Tibial nerve (tissue), 4 donors: ENCODE results near the gene SUGCT. TPM values are rescaled to one million over a fixed set of nuclear protein-coding genes. Genes with fewer than 3 reads are reported as not detected.

ENCODE experiments used
- DNase-seq, 2 donors: peaks; one replicate each; pipeline ENCODE4 v3.0.0-alpha.2; 2019; ENCODE audit warnings: low spot score in 2 of 2
- H3K27ac ChIP-seq, 4 donors: fragments of 200-600 bp; sonication (generic) in 3 of 4; one replicate each; pipeline ENCODE4 v1.5.1; 2017 to 2019; ENCODE audit warnings: mild to moderate bottlenecking in 1 of 4
- H3K27me3 ChIP-seq, 2 donors: fragments of 200-600 bp; sonication (generic) in 1 of 2; one replicate each; pipeline versions ENCODE4 v1.5.1 to v1.6.0; 2017 to 2019
- H3K36me3 ChIP-seq, 3 donors: fragments of 200-600 bp; sonication (generic); one replicate each; pipeline ENCODE4 v1.5.1; 2018 to 2019
- H3K4me1 ChIP-seq, 4 donors: fragments of 200-600 bp; sonication (generic) in 3 of 4; one replicate each; pipeline ENCODE4 v1.5.1; 2017 to 2019
- H3K4me3 ChIP-seq, 4 donors: fragments of 200-600 bp; sonication (generic) in 3 of 4; one replicate each; pipeline ENCODE4 v1.5.1; 2017 to 2019; ENCODE audit warnings: mild to moderate bottlenecking in 1 of 4, moderate library complexity in 1 of 4
- H3K9me3 ChIP-seq, 4 donors: fragments of 200-600 bp; sonication (generic) in 3 of 4; one replicate each; pipeline ENCODE4 v1.5.1; 2017 to 2019
- CTCF ChIP-seq, 5 experiments: fragments of 200-600 bp in 3 of 5; fragments of 450-650 bp in 2 of 5; sonication (generic) in 3 of 5; IDR thresholded peaks; one replicate each; pipeline ENCODE4 v1.5.1; 2016 to 2019; ENCODE audit warnings: antibody characterized with exemption in 5 of 5, mild to moderate bottlenecking in 3 of 5, moderate library complexity in 2 of 5
- EP300 ChIP-seq, 2 donors: sonication (generic); formaldehyde crosslinking; IDR thresholded peaks; one replicate each; pipeline ENCODE4 v1.6.1; 2017; ENCODE audit warnings: antibody characterized with exemption in 2 of 2, mild to moderate bottlenecking in 1 of 2
- POLR2A ChIP-seq, 2 donors: fragments of 450-650 bp; IDR thresholded peaks; one replicate each; pipeline ENCODE4 v1.6.1; 2017; ENCODE audit warnings: antibody characterized with exemption in 2 of 2, mild to moderate bottlenecking in 2 of 2, moderate library complexity in 2 of 2
- WGBS, 2 donors: methylation state at CpG; one replicate each; pipeline ENCODE4 v1.1.5; 2018; 5-methylcytosine and 5-hydroxymethylcytosine counted together
- total RNA-seq, 4 donors: library from RNA; depleted of rRNA; stranded (reverse); fragments of >200 nt; gene quantifications; one replicate each; pipeline ENCODE4 v1.1.0, GENCODE V29; 2016

Gene SUGCT
- total RNA-seq, 4 donors from 2014 or later: 2.7 to 20.8 (median 6.2) TPM

GRCh38 chr7:40471891-40472290, 337.1 kb downstream of the SUGCT start:
- DNase-seq: no peak
- no peaks in the 10 kb centered on the region for H3K4me1 ChIP-seq
- no peaks in the 10 kb centered on the region for H3K9me3 ChIP-seq
- no peak overlapping the region for H3K27ac ChIP-seq
- H3K4me3 ChIP-seq: no peak overlapping the region
- no peaks in the 10 kb centered on the region for H3K27me3 ChIP-seq
- no peak for TF ChIP-seq POLR2A (IDR thresholded peaks at IDR 0.05)
- no peak for TF ChIP-seq EP300 (IDR thresholded peaks at IDR 0.05)
- TF ChIP-seq CTCF (IDR thresholded peaks at IDR 0.05): no peak
- no peaks in the 10 kb centered on the region for H3K36me3 ChIP-seq
- 90% methylated on average over 4 of the region's 4 CpGs for WGBS, 2 donors

- no peaks in the 10 kb centered on the region for H3K27me3 ChIP-seq
- H3K9me3 ChIP-seq: no peaks in the 10 kb centered on the region
- no peaks in the 10 kb centered on the region for H3K36me3 ChIP-seq
- 80 to 87% methylated on average over 8 of the region's 8 CpGs for WGBS, 2 donors
- no peak for TF ChIP-seq CTCF (IDR thresholded peaks at IDR 0.05)
- TF ChIP-seq EP300 (IDR thresholded peaks at IDR 0.05): no peak
- no peak for TF ChIP-seq POLR2A (IDR thresholded peaks at IDR 0.05)
- H3K4me1 ChIP-seq: no peaks in the 10 kb centered on the region
- no peak overlapping the region for H3K27ac ChIP-seq
- H3K4me3 ChIP-seq: no peak overlapping the region
- DNase-seq: no peak
These were observed 340.2 kb downstream of the SUGCT start for GRCh38 chr7:40474790-40475680.

GRCh38 chr7:40475681-40475982, 340.8 kb downstream of the SUGCT start:
- DNase-seq: no peak
- TF ChIP-seq EP300 (IDR thresholded peaks at IDR 0.05): no peak
- no peak for TF ChIP-seq CTCF (IDR thresholded peaks at IDR 0.05)
- TF ChIP-seq POLR2A (IDR thresholded peaks at IDR 0.05): no peak
- 74 to 81% methylated on average over 1 of the region's 1 CpG for WGBS, 2 donors
- no peaks in the 10 kb centered on the region for H3K4me1 ChIP-seq
- H3K27me3 ChIP-seq: no peaks in the 10 kb centered on the region
- no peaks in the 10 kb centered on the region for H3K9me3 ChIP-seq
- H3K27ac ChIP-seq: no peak overlapping the region
- H3K4me3 ChIP-seq: no peak overlapping the region
- H3K36me3 ChIP-seq: no peaks in the 10 kb centered on the region

GRCh38 chr7:40477094-40477493, 342.3 kb downstream of the SUGCT start:
- H3K36me3 ChIP-seq: no peaks in the 10 kb centered on the region
- H3K4me1 ChIP-seq: no peaks in the 10 kb centered on the region
- no peak overlapping the region for H3K27ac ChIP-seq
- no peak overlapping the region for H3K4me3 ChIP-seq
- DNase-seq: no peak
- TF ChIP-seq CTCF (IDR thresholded peaks at IDR 0.05) (no peak), EP300 (IDR thresholded peaks at IDR 0.05) (no peak), POLR2A (IDR thresholded peaks at IDR 0.05) (no peak)
- no peaks in the 10 kb centered on the region for H3K27me3 ChIP-seq
- H3K9me3 ChIP-seq: no peaks in the 10 kb centered on the region
- 92 to 94% methylated on average over 2 of the region's 2 CpGs for WGBS, 2 donors

GRCh38 chr7:40482845-40483244, 348.0 kb downstream of the SUGCT start:
- 45 to 58% methylated on average over 3 of the region's 3 CpGs for WGBS, 2 donors
- DNase-seq: no peak
- H3K9me3 ChIP-seq: no peaks in the 10 kb centered on the region
- H3K27ac ChIP-seq: no peak overlapping the region
- H3K36me3 ChIP-seq: no peaks in the 10 kb centered on the region
- no peak overlapping the region for H3K4me3 ChIP-seq
- no peaks in the 10 kb centered on the region for H3K27me3 ChIP-seq
- TF ChIP-seq CTCF (IDR thresholded peaks at IDR 0.05) (no peak), EP300 (IDR thresholded peaks at IDR 0.05) (no peak), POLR2A (IDR thresholded peaks at IDR 0.05) (no peak)
- H3K4me1 ChIP-seq: no peaks in the 10 kb centered on the region
